Testis (tissue), 2 donors: ENCODE data around the gene MS4A18.
"Not testable (repeated sequence)": the region's sequence is repeated elsewhere in the genome, so short reads cannot be mapped to it uniquely, and the experiment has no call there.

ENCODE experiments used
- POLR2A ChIP-seq: fragments of 450-650 bp; IDR thresholded peaks from one replicate; pipeline ENCODE4 v1.6.1; 2017; ENCODE audit warnings: antibody characterized with exemption, mild to moderate bottlenecking, moderate library complexity
- TF ChIP-seq, protein P1 (sequence below), 3 experiments: fragments of 450-650 bp in 2 of 3; fragments of 200-600 bp in 1 of 3; sonication (generic) in 1 of 3; IDR thresholded peaks; one replicate each; pipeline ENCODE4 v1.5.1; 2016 to 2019; ENCODE audit warnings: antibody characterized with exemption in 3 of 3, mild to moderate bottlenecking in 2 of 3, moderate library complexity in 1 of 3

DNA sequence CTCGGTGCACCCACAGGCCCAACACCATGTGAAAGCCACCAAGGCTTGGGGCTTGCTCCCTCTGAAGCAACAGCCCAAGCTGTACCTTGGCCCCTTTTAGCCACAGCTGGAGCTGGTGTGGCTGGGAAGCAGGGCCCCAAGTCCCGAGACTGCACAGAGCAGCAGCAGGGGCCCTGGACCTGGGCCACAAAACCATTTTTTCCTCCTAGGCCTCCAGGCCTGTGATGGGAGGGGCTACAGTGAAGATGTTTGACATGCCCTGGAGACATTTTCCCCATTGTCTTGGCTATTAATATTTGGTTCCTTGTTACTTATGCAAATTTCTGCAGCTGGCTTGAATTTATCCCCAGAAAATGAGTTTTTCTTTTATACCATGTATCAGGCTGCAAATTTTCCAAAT, 46.3 kb upstream of the MS4A18 start:
- TF ChIP-seq, protein P1, sequence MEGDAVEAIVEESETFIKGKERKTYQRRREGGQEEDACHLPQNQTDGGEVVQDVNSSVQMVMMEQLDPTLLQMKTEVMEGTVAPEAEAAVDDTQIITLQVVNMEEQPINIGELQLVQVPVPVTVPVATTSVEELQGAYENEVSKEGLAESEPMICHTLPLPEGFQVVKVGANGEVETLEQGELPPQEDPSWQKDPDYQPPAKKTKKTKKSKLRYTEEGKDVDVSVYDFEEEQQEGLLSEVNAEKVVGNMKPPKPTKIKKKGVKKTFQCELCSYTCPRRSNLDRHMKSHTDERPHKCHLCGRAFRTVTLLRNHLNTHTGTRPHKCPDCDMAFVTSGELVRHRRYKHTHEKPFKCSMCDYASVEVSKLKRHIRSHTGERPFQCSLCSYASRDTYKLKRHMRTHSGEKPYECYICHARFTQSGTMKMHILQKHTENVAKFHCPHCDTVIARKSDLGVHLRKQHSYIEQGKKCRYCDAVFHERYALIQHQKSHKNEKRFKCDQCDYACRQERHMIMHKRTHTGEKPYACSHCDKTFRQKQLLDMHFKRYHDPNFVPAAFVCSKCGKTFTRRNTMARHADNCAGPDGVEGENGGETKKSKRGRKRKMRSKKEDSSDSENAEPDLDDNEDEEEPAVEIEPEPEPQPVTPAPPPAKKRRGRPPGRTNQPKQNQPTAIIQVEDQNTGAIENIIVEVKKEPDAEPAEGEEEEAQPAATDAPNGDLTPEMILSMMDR (IDR thresholded peaks at IDR 0.05) = not testable (repeated sequence)
- TF ChIP-seq POLR2A = not testable (repeated sequence)
